ENCODE results near the gene PRR19. TPM values are rescaled to one million over a fixed set of nuclear protein-coding genes. Genes with fewer than 3 reads are reported as not detected.

PRR19 gene
- total and polyA plus RNA-seq, 7 experiments from 2014 or later = 0.32 to 0.68 (median 0.44) TPM; not detected in 1

DNA sequence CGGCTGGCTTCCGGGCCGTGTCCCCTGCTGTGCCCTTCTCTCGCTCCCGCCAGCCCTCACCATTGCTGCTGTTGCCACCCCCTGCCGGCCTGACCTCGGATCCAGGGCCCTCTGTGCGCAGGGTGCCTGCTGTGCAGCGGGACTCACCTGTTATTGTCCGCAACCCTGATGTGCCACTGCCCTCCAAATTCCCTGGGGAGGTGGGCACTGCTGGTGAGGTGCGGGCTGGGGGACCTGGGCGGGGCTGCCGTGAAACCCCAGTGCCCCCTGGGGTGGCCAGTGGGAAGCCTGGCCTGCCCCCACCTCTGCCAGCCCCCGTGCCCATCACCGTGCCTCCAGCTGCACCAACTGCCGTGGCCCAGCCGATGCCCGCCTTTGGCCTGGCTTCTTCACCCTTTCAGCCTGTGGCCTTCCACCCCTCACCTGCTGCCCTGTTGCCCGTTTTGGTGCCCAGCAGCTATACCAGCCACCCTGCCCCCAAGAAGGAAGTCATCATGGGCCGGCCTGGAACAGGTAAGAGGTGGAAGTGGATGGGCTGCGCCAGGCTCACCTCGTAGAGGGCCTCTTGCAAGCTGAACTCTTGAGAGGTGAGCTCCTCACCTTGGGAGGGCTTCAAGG is 27.8 kb upstream of the PRR19 start:
- Mint-ChIP-seq H3K27me3 (no peaks in the 10 kb centered on the region), H3K4me3 (peak overlapping the region in 1 of 10 donors; percentile 16), H3K36me3 (peaks cover 0 to 18% (median 6%) of the 10 kb centered on the region in 5 donors), H3K9me3 (no peaks in the 10 kb centered on the region), H3K27ac (peak overlapping the region in 1 of 9 donors; percentile 38), H3K4me1 (peaks cover 39 to 62% (median 49%) of the 10 kb centered on the region in 7 donors)
- Histone ChIP-seq H3K9me3 (ENCODE audit: control insufficient read depth in 2 of 3, low read length in 3 of 3) (no peaks in the 10 kb centered on the region), H3K27me3 (ENCODE audit: control insufficient read depth in 2 of 2, insufficient read depth in 2 of 2, low read length in 2 of 2) (no peaks in the 10 kb centered on the region), H3K36me3 (ENCODE audit: control insufficient read depth in 2 of 3, insufficient read depth in 3 of 3, low read length in 3 of 3) (peaks cover 0 to 35% (median 0%) of the 10 kb centered on the region in 3 experiments), H3K27ac (ENCODE audit: low read depth, low read length) (no peak overlapping the region), H3K4me1 (ENCODE audit: control insufficient read depth in 2 of 2, insufficient read depth in 2 of 2, low read length in 2 of 2) (peaks cover 28 to 36% of the 10 kb centered on the region in 2 donors), H3K4me3 (ENCODE audit: low read length) (no peak overlapping the region)
- ATAC-seq (no peak), DNase-seq (no peak)
- POLR2A ChIA-PET = interaction anchor here (1.4 kb wide), 1 partner anchor 30 kb away, joined by 4 read pairs; no protein-coding TSS in a partner anchor
- CTCF ChIA-PET = interaction anchor here (1.2 kb wide), 1 partner anchor 27 kb away, joined by 3 read pairs; no protein-coding TSS in a partner anchor
- intact Hi-C loops (cut with micrococcal nuclease) = no loop called here

DNA sequence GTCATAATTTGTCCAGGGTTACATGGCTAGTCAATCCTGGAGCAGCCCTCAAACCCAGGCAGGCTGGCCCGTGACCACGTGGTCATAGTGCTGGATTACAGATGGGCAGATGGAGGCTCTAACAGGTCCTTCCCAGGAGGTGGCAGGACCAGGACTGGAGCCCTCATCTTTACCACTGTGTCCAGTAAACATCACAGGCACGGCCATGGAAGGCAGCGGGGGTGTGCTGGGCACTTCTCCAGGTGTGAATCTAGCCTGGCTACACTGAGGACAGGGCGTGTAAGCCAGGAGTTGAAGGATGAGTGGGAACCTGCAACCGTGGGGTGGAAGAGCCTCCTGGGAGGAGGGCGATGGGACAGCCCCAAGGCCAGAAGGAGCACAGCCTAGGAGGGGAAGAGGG is 26.8 kb upstream of the PRR19 start:
- ChIA-PET CTCF (interaction anchor here (1.2 kb wide), 1 partner anchor 28 kb away, joined by 3 read pairs; no protein-coding TSS in a partner anchor), POLR2A (interaction anchor here (1.4 kb wide), 1 partner anchor 31 kb away, joined by 4 read pairs; no protein-coding TSS in a partner anchor)
- Mint-ChIP-seq H3K9me3 (no peaks in the 10 kb centered on the region), H3K27me3 (no peaks in the 10 kb centered on the region), H3K4me3 (peak overlapping the region in 3 of 10 donors; percentile 14 to 47 (median 33)), H3K36me3 (peaks cover 0 to 14% (median 6%) of the 10 kb centered on the region in 5 donors), H3K27ac (peak overlapping the region in 6 of 9 donors; percentile 5 to 86 (median 66)), H3K4me1 (peaks cover 46 to 61% (median 50%) of the 10 kb centered on the region in 7 donors)
- no peak for DNase-seq
- H3K9me3 ChIP-seq (ENCODE audit: control insufficient read depth in 2 of 3, low read length in 3 of 3) = no peaks in the 10 kb centered on the region
- intact Hi-C loops (cut with micrococcal nuclease) = no loop called here
- no peak overlapping the region for H3K4me3 ChIP-seq (ENCODE audit: low read length)
- no peaks in the 10 kb centered on the region for H3K27me3 ChIP-seq (ENCODE audit: control insufficient read depth in 2 of 2, insufficient read depth in 2 of 2, low read length in 2 of 2)
- no peak overlapping the region for H3K27ac ChIP-seq (ENCODE audit: low read depth, low read length)
- peaks cover 0 to 39% (median 0%) of the 10 kb centered on the region in 3 experiments for H3K36me3 ChIP-seq (ENCODE audit: control insufficient read depth in 2 of 3, insufficient read depth in 3 of 3, low read length in 3 of 3)
- H3K4me1 ChIP-seq (ENCODE audit: control insufficient read depth in 2 of 2, insufficient read depth in 2 of 2, low read length in 2 of 2) = peaks cover 27 to 35% of the 10 kb centered on the region in 2 donors
- no peak for ATAC-seq

DNA sequence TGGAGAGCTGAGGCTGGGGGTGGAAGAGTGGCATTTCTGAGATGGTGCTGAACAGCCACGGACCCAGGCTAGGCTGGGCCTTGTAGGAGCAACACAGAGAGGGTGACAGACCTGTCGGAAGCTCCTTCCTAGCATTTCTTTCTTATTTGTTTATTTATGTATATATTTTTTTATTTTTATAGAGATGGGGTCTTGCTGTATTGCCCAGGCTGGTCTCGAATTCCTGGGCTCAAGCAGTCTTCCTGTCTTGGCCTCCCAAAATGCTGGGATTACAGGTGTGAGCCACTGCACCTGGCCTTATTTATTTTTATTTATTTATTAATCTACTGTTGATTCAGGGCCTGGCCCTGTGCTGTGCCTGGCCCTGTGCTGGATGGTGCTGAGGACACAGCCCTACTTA is 26.4 kb upstream of the PRR19 start:
- H3K27ac Mint-ChIP-seq = peak overlapping the region in 5 of 9 donors; percentile 12 to 85 (median 69)
- POLR2A ChIA-PET = interaction anchor here (1.4 kb wide), 1 partner anchor 31 kb away, joined by 4 read pairs; no protein-coding TSS in a partner anchor
- intact Hi-C loops (cut with micrococcal nuclease) = no loop called here
- Histone ChIP-seq H3K4me1 (ENCODE audit: control insufficient read depth in 2 of 2, insufficient read depth in 2 of 2, low read length in 2 of 2) (peaks cover 25 to 31% of the 10 kb centered on the region in 2 donors), H3K27ac (ENCODE audit: low read depth, low read length) (no peak overlapping the region), H3K4me3 (ENCODE audit: low read length) (no peak overlapping the region), H3K27me3 (ENCODE audit: control insufficient read depth in 2 of 2, insufficient read depth in 2 of 2, low read length in 2 of 2) (no peaks in the 10 kb centered on the region), H3K36me3 (ENCODE audit: control insufficient read depth in 2 of 3, insufficient read depth in 3 of 3, low read length in 3 of 3) (peaks cover 0 to 40% (median 0%) of the 10 kb centered on the region in 3 experiments), H3K9me3 (ENCODE audit: control insufficient read depth in 2 of 3, low read length in 3 of 3) (no peaks in the 10 kb centered on the region)
- CTCF ChIA-PET = interaction anchor here (1.2 kb wide), 1 partner anchor 29 kb away, joined by 3 read pairs; no protein-coding TSS in a partner anchor
- peaks cover 44 to 57% (median 46%) of the 10 kb centered on the region in 7 donors for H3K4me1 Mint-ChIP-seq
- DNase-seq (no peak), ATAC-seq (no peak)
- H3K9me3 Mint-ChIP-seq = no peaks in the 10 kb centered on the region
- no peaks in the 10 kb centered on the region for H3K27me3 Mint-ChIP-seq
- peaks cover 0 to 14% (median 6%) of the 10 kb centered on the region in 5 donors for H3K36me3 Mint-ChIP-seq
- H3K4me3 Mint-ChIP-seq = peak overlapping the region in 1 of 10 donors; percentile 47

DNA sequence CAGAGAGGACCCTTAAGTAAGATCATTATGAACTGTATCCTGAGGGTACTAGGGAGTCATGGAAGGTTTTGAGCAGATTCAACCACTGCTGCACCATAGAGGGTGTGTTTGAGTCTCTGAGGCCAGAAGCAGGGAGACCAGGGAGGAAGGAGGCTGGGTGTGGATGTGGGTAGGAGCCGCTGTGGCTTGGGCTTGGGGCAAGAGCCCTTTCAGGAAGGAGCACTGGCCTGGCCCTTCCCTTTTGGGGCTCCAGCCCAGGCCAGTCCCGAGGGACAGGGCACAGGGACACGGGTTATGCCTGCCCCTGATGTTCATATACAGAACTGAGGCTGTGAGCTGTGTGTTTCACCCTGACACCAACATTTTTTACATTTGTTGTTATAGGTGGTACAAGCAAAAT is 25.6 kb upstream of the PRR19 start:
- DNase-seq (no peak), ATAC-seq (no peak)
- Histone ChIP-seq H3K4me1 (ENCODE audit: control insufficient read depth in 2 of 2, insufficient read depth in 2 of 2, low read length in 2 of 2) (peaks cover 24 to 25% of the 10 kb centered on the region in 2 donors), H3K9me3 (ENCODE audit: control insufficient read depth in 2 of 3, low read length in 3 of 3) (no peaks in the 10 kb centered on the region), H3K36me3 (ENCODE audit: control insufficient read depth in 2 of 3, insufficient read depth in 3 of 3, low read length in 3 of 3) (peaks cover 0 to 40% (median 0%) of the 10 kb centered on the region in 3 experiments), H3K4me3 (ENCODE audit: low read length) (no peak overlapping the region), H3K27me3 (ENCODE audit: control insufficient read depth in 2 of 2, insufficient read depth in 2 of 2, low read length in 2 of 2) (no peaks in the 10 kb centered on the region), H3K27ac (ENCODE audit: low read depth, low read length) (no peak overlapping the region)
- H3K36me3 Mint-ChIP-seq = peaks cover 0 to 14% (median 6%) of the 10 kb centered on the region in 5 donors
- no peaks in the 10 kb centered on the region for H3K27me3 Mint-ChIP-seq
- intact Hi-C loops (cut with micrococcal nuclease) = no loop called here
- peak overlapping the region in 5 of 10 donors; percentile 7 to 71 (median 11) for H3K4me3 Mint-ChIP-seq
- H3K9me3 Mint-ChIP-seq = no peaks in the 10 kb centered on the region
- CTCF ChIA-PET = interaction anchor here (0.5 kb wide), 1 partner anchor 151 kb away, joined by 3 read pairs; no protein-coding TSS in a partner anchor
- peak overlapping the region in 6 of 9 donors; percentile 3 to 78 (median 52) for H3K27ac Mint-ChIP-seq
- POLR2A ChIA-PET = interaction anchor here (4.3 kb wide), 1 partner anchor 30 kb away, joined by 22 read pairs; no protein-coding TSS in a partner anchor
- peaks cover 37 to 54% (median 43%) of the 10 kb centered on the region in 7 donors for H3K4me1 Mint-ChIP-seq

DNA sequence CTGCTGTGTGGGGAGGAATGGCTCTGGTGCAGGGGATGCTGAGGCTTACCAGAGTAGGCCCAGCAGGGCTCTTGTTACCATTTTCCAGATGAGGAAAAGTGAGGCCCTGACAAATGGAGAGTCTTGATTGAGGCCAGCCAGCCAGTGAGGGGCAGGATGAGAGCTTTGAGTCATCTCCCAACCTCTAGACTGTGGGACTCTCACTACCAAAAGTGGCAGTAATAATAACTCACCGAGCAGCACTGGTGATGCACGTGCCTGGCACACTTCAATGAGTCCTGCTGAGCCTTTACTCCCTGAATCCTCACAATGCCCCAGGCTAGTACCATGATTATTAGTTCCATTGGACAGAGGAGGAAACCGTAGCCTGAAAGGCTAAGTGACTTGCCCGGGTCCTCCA is 25.1 kb upstream of the PRR19 start:
- Histone ChIP-seq H3K9me3 (ENCODE audit: control insufficient read depth in 2 of 3, low read length in 3 of 3) (no peaks in the 10 kb centered on the region), H3K4me3 (ENCODE audit: low read length) (no peak overlapping the region), H3K4me1 (ENCODE audit: control insufficient read depth in 2 of 2, insufficient read depth in 2 of 2, low read length in 2 of 2) (peaks cover 25 to 27% of the 10 kb centered on the region in 2 donors), H3K36me3 (ENCODE audit: control insufficient read depth in 2 of 3, insufficient read depth in 3 of 3, low read length in 3 of 3) (peaks cover 0 to 40% (median 0%) of the 10 kb centered on the region in 3 experiments), H3K27ac (ENCODE audit: low read depth, low read length) (no peak overlapping the region), H3K27me3 (ENCODE audit: control insufficient read depth in 2 of 2, insufficient read depth in 2 of 2, low read length in 2 of 2) (no peaks in the 10 kb centered on the region)
- intact Hi-C loops (cut with micrococcal nuclease) = no loop called here
- Mint-ChIP-seq H3K27me3 (no peaks in the 10 kb centered on the region), H3K36me3 (peaks cover 0 to 13% (median 6%) of the 10 kb centered on the region in 5 donors), H3K9me3 (no peaks in the 10 kb centered on the region), H3K27ac (peak overlapping the region in 4 of 9 donors; percentile 5 to 62 (median 40)), H3K4me1 (peaks cover 32 to 54% (median 38%) of the 10 kb centered on the region in 7 donors), H3K4me3 (no peak overlapping the region)
- DNase-seq (no peak), ATAC-seq (no peak)
- CTCF ChIA-PET = interaction anchor here (0.5 kb wide), 1 partner anchor 151 kb away, joined by 3 read pairs; no protein-coding TSS in a partner anchor
- POLR2A ChIA-PET = interaction anchor here (1.0 to 4.3 kb wide), 3 partner anchors 15 to 77 kb away, joined by 3 to 22 read pairs (median 3); no protein-coding TSS in a partner anchor

DNA sequence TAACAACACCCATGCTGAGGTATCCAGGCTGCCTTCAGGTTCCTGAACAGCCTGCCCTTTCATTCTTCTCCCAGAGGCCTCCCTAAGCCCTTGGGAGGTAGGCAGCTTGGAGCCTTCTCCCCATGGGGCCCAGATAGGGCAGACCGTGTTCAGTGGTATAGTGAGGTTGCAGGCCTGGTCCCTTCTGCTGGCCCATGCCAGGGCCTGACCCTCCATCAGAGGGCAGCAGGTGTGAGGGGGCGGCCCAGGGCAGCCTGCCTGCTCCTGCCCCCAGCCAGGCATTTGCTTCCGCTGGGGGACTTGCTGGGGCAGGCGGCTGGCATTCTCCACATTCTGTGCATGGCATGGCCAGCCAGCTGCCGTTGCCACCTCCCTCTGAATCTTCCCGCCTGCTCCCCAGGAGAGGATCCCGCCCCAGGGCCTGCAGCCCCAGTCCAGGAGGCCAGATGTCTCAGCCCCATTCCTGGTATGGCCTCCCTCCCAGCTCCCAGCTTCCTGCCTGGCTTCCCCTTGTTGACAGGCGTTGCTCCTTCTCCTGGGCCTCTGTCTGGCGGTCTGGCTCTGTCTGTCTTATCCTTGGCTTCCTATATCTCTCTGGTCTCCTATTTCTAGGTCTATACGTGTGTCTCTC is 24.0 kb upstream of the PRR19 start:
- ATAC-seq (no peak), DNase-seq (no peak)
- ChIA-PET POLR2A (interaction anchor here (1.0 to 5.6 kb wide), 5 partner anchors 8 to 78 kb away, joined by 3 to 47 read pairs (median 4); partner anchors contain the start of genes CIC and GSK3A), CTCF (interaction anchor here (2.5 to 3.2 kb wide), 2 partner anchors 35 to 169 kb away, joined by 11 to 14 read pairs; partner anchors contain the start of gene GSK3A)
- no peaks in the 10 kb centered on the region for H3K27me3 ChIP-seq (ENCODE audit: control insufficient read depth in 2 of 2, insufficient read depth in 2 of 2, low read length in 2 of 2)
- peaks cover 0 to 30% (median 0%) of the 10 kb centered on the region in 3 experiments for H3K36me3 ChIP-seq (ENCODE audit: control insufficient read depth in 2 of 3, insufficient read depth in 3 of 3, low read length in 3 of 3)
- no peaks in the 10 kb centered on the region for H3K9me3 ChIP-seq (ENCODE audit: control insufficient read depth in 2 of 3, low read length in 3 of 3)
- H3K4me3 ChIP-seq (ENCODE audit: low read length) = no peak overlapping the region
- Mint-ChIP-seq H3K36me3 (peaks cover 0 to 12% (median 6%) of the 10 kb centered on the region in 5 donors), H3K27me3 (no peaks in the 10 kb centered on the region), H3K4me1 (peaks cover 32 to 60% (median 42%) of the 10 kb centered on the region in 7 donors), H3K4me3 (peak overlapping the region in 2 of 10 donors; percentile 18 to 20), H3K27ac (peak overlapping the region in 6 of 9 donors; percentile 47 to 96 (median 72)), H3K9me3 (peaks cover 0 to 1% (median 0%) of the 10 kb centered on the region in 11 donors)
- intact Hi-C loops (cut with micrococcal nuclease) = no loop called here
- H3K27ac ChIP-seq (ENCODE audit: low read depth, low read length) = no peak overlapping the region
- peaks cover 36 to 37% of the 10 kb centered on the region in 2 donors for H3K4me1 ChIP-seq (ENCODE audit: control insufficient read depth in 2 of 2, insufficient read depth in 2 of 2, low read length in 2 of 2)
